ENCODE data around the gene CTCF. TPM values are rescaled to one million over a fixed set of nuclear protein-coding genes. Genes with fewer than 3 reads are reported as not detected.
A peak's percentile ranks its signal among the peaks of the same experiment; 100 is the strongest.

Gene CTCF
- 64.5 and 81.0 TPM in 2 replicates for total RNA-seq (2014; rRNA removed; shearing (Covaris generic))
- polyA plus RNA-seq (2016; fragmentation: Nextera tagmentation; extraction: Ambion mirVana) = 67.7 and 72.3 TPM in 2 replicates
- long read RNA-seq, partial matches to known transcripts = 18 of 19 reads
- long read RNA-seq, other reads (novel, unspliced or antisense) = 0 of 19 reads

GRCh38 chr16:67562526-67562917 is at the start of gene CTCF:
Gene CTCF, plus strand, starts transcription at chr16:67562526. Its CDS starts 48,307 bp downstream, at chr16:67610833.
- peaks cover 2% of the 10 kb centered on the region for H3K27me3 Mint-ChIP-seq (ENCODE audit: insufficient read depth, low read depth, poor library complexity)
- peak within 1 kb of the TSS; percentile 85 for H3K4me3 Mint-ChIP-seq
- Histone ChIP-seq H4K20me1 (replicated peaks; ENCODE audit: insufficient read depth) (peaks cover 21% of the 10 kb centered on the region), H3K36me3 (ENCODE audit: insufficient read depth) (no peaks in the 10 kb centered on the region; the same call in 1 of the 2 replicates), H3K4me3 (peak within 1 kb of the TSS; percentile 79), H3K27ac (ENCODE audit: low read depth) (peak within 1 kb of the TSS; percentile 99), H3K79me2 (replicated peaks; ENCODE audit: insufficient read depth) (peaks cover 81% of the 10 kb centered on the region), H3K9me2 (ENCODE audit: insufficient read depth) (no peaks in the 10 kb centered on the region), H3K4me1 (ENCODE audit: insufficient read depth) (peaks cover 16% of the 10 kb centered on the region), H3F3A (replicated peaks; ENCODE audit: low read depth) (peaks cover 12% of the 10 kb centered on the region; the same call in 1 of the 2 replicates), H2AFZ (peak within 1 kb of the TSS; percentile 86; the same call in 1 of the 2 replicates), H3K4me2 (peak within 1 kb of the TSS; percentile 90), H3K27me3 (ENCODE audit: insufficient read depth) (no peaks in the 10 kb centered on the region)
- peaks cover 4% of the 10 kb centered on the region; the same call in 2 of the 3 replicates for H3K36me3 Mint-ChIP-seq (ENCODE audit: low read depth)
- H3K27ac Mint-ChIP-seq = peak within 1 kb of the TSS; percentile 93
- no peaks in the 10 kb centered on the region for H3K9me3 Mint-ChIP-seq
- ATAC-seq (peak; percentile 19), DNase-seq (ENCODE audit: low spot score) (peak; percentile 87)
- H3K4me1 Mint-ChIP-seq = peaks cover 21% of the 10 kb centered on the region
- TF ChIP-seq STAT1 (IDR thresholded peaks at IDR 0.05; ENCODE audit: unreplicated experiment) (no peak), ZNF114 (CRISPR knock-in tag; IDR thresholded peaks at IDR 0.05) (no peak), ETS1 (IDR thresholded peaks at IDR 0.05) (no peak), POLR2AphosphoS5 (IDR thresholded peaks at IDR 0.05; ENCODE audit: low read depth) (0 out of 2 replicates have a peak, but pooled peaks have one; percentile 1), JUNB (IDR thresholded peaks at IDR 0.05; ENCODE audit: unreplicated experiment) (no peak), ZNF462 (CRISPR knock-in tag; IDR thresholded peaks at IDR 0.05) (no peak), CTCF (conservative IDR thresholded peaks at IDR 0.05; ENCODE audit: low read depth in 2 of 2) (peak in 1 of 2 experiments; percentile 60; a peak in 2 of 4 replicates), ZNF331 (CRISPR knock-in tag; IDR thresholded peaks at IDR 0.05; ENCODE audit: low read depth) (no peak), REST (IDR thresholded peaks at IDR 0.05; ENCODE audit: unreplicated experiment) (no peak), CREB1 (CRISPR knock-in tag; IDR thresholded peaks at IDR 0.05; ENCODE audit: low read depth) (no peak), NANOG (IDR thresholded peaks at IDR 0.05; ENCODE audit: borderline replicate concordance) (no peak), EZH2 (IDR thresholded peaks at IDR 0.05; ENCODE audit: low read depth, unreplicated experiment) (no peak)
